HepG2 (cell line): Measurements from ENCODE around the gene RGL1. TPM values are rescaled to one million over a fixed set of nuclear protein-coding genes. Genes with fewer than 3 reads are reported as not detected.

Source experiments
- ATAC-seq: fragments of 200-7000 bp; cut with Tn5 transposase; 3 replicates; pipeline ENCODE4 v1.9.1; 2020; ENCODE audit warnings: mild to moderate bottlenecking, moderate library complexity
- BruUV-seq: library from RNA; stranded (reverse); fragments of 400-500 nt; replicated peaks from 2 replicates; lab custom pipeline; 2021; lab: Mats Ljungman, UMichigan
- CTCF ChIA-PET: fragments of 300-600 bp; formaldehyde crosslinking; extraction: SDS; loops from one replicate; lab custom pipeline; 2021; ENCODE audit warnings: low total read pairs, inconsistent platforms, low intra/inter-chr PET ratio; lab: Yijun Ruan, JAX
- POLR2A ChIA-PET: fragments of 350-600 bp; sonication (Branson Sonifier 250); formaldehyde crosslinking; loops from one replicate; lab custom pipeline; 2020; ENCODE audit warnings: antibody characterized with exemption, inconsistent platforms; lab: Yijun Ruan, JAX
- DNase-seq: peaks from one replicate; pipeline ENCODE4 v3.0.0-alpha.2; 2015; ENCODE audit warnings: low spot score
- FAIRE-seq: peaks from 3 replicates; lab custom pipeline; 2011; peaks lifted over from hg19 to GRCh38; lab: Jason Lieb, UNC
- H2AFZ ChIP-seq: one replicate; pipeline ENCODE4 v1.6.1; 2011; ENCODE audit warnings: low read length, inconsistent platforms
- H3K27ac ChIP-seq: fragments of 300-600 bp; 3 replicates; pipeline ENCODE4 v1.8.0; 2011; ENCODE audit warnings: mixed run types, mild to moderate bottlenecking, mixed read lengths, low read length, inconsistent platforms; ENCODE audit not compliant: insufficient read depth; ENCODE audit errors: extremely low read length
- H3K27me3 ChIP-seq, 2 experiments: fragments of 200-600 bp in 1 of 2; 2 replicates in 1 of 2; 3 replicates in 1 of 2; pipeline versions ENCODE4 v1.6.0 to v1.8.0; 2011; ENCODE audit warnings: low read length in 2 of 2, mild to moderate bottlenecking in 2 of 2, moderate library complexity in 2 of 2, inconsistent platforms in 1 of 2; ENCODE audit not compliant: insufficient read depth in 2 of 2, control insufficient read depth in 1 of 2
- H3K36me3 ChIP-seq, 2 experiments: fragments of 200-600 bp in 1 of 2; replicated peaks in 1 of 2; 2 replicates in 1 of 2; 3 replicates in 1 of 2; pipeline versions ENCODE4 v1.5.1 to v1.8.0; 2011; ENCODE audit warnings: low read length in 2 of 2, inconsistent platforms in 1 of 2; ENCODE audit not compliant: insufficient read depth in 2 of 2, control insufficient read depth in 1 of 2
- H3K4me1 ChIP-seq: 2 replicates; pipeline ENCODE4 v1.5.1; 2012; ENCODE audit warnings: low read length, inconsistent platforms; ENCODE audit not compliant: insufficient read depth
- H3K4me2 ChIP-seq: 2 replicates; pipeline ENCODE4 v1.6.0; 2011; ENCODE audit warnings: low read depth, low read length, inconsistent platforms
- H3K4me3 ChIP-seq, 3 experiments: fragments of 200-600 bp in 1 of 3; sonication (generic), shearing (Covaris generic) in 1 of 3; replicated peaks in 1 of 3; 2 replicates each; pipeline ENCODE4 v1.5.1; 2011 to 2016; ENCODE audit warnings: low read length in 3 of 3, inconsistent platforms in 2 of 3, low read depth in 2 of 3, mild to moderate bottlenecking in 2 of 3, control low read depth in 1 of 3, mixed read lengths in 1 of 3; ENCODE audit not compliant: insufficient read depth in 1 of 3
- H3K79me2 ChIP-seq: one replicate; pipeline ENCODE4 v1.6.1; 2011; ENCODE audit warnings: low read length, inconsistent platforms; ENCODE audit not compliant: insufficient read depth
- H3K9ac ChIP-seq: 2 replicates; pipeline ENCODE4 v1.6.0; 2011; ENCODE audit warnings: mild to moderate bottlenecking, low read depth, low read length, inconsistent platforms; ENCODE audit not compliant: insufficient read depth
- H3K9me3 ChIP-seq: 2 replicates; pipeline ENCODE4 v1.5.1; 2012; ENCODE audit warnings: mild to moderate bottlenecking, low read length
- H4K20me1 ChIP-seq: 2 replicates; pipeline ENCODE4 v1.6.0; 2011; ENCODE audit warnings: inconsistent platforms, mild to moderate bottlenecking, low read length, moderate library complexity; ENCODE audit not compliant: insufficient read depth
- ATAD3A ChIP-seq: sonication (generic); formaldehyde crosslinking; IDR thresholded peaks from 2 replicates; pipeline ENCODE4 v1.4.0; 2020; ENCODE audit warnings: missing genetic modification reagents
- ATM ChIP-seq: fragments of 450-650 bp; IDR thresholded peaks from 2 replicates; pipeline ENCODE4 v1.7.1; 2017; ENCODE audit warnings: mild to moderate bottlenecking, borderline replicate concordance
- CAMTA2 ChIP-seq: sonication (generic); formaldehyde crosslinking; IDR thresholded peaks from 2 replicates; pipeline ENCODE4 v1.4.0; 2020; ENCODE audit warnings: mild to moderate bottlenecking, missing genetic modification reagents, borderline replicate concordance
- FOXJ3 ChIP-seq: sonication (generic); formaldehyde crosslinking; IDR thresholded peaks from 2 replicates; pipeline ENCODE4 v1.4.0; 2020; ENCODE audit warnings: missing genetic modification reagents, mild to moderate bottlenecking, borderline replicate concordance
- GPN1 ChIP-seq: sonication (generic); formaldehyde crosslinking; IDR thresholded peaks from 2 replicates; pipeline ENCODE4 v1.5.1; 2020; ENCODE audit warnings: missing genetic modification reagents, borderline replicate concordance
- KAT2B ChIP-seq: fragments of 150-350 bp; IDR thresholded peaks from 2 replicates; pipeline ENCODE4 v1.6.1; 2014; ENCODE audit warnings: low read depth, low read length, borderline replicate concordance
- POLR2AphosphoS2 ChIP-seq: IDR thresholded peaks from 2 replicates; pipeline ENCODE4 v1.6.1; 2011; ENCODE audit warnings: low read depth, low read length, improper control_type of control experiment
- RBM22 ChIP-seq: fragments of 200-400 bp; formaldehyde crosslinking; optimal IDR thresholded peaks from 2 replicates; pipeline ENCODE3; 2017; ENCODE audit warnings: mild to moderate bottlenecking, low read length, moderate library complexity
- TBP ChIP-seq: sonication (generic); formaldehyde crosslinking; IDR thresholded peaks from 2 replicates; pipeline ENCODE4 v1.5.0; 2020; ENCODE audit warnings: missing genetic modification reagents
- ZBTB42 ChIP-seq: sonication (generic); formaldehyde crosslinking; IDR thresholded peaks from 2 replicates; pipeline ENCODE4 v1.5.0; 2020; ENCODE audit warnings: mild to moderate bottlenecking, missing genetic modification reagents
- ZNF143 ChIP-seq: sonication (generic); formaldehyde crosslinking; IDR thresholded peaks from 2 replicates; pipeline ENCODE4 v1.4.0; 2020; ENCODE audit warnings: missing genetic modification reagents
- ZNF253 ChIP-seq: sonication (generic); formaldehyde crosslinking; IDR thresholded peaks from 2 replicates; pipeline ENCODE4 v1.8.0; 2022; ENCODE audit warnings: mild to moderate bottlenecking, missing genetic modification reagents, borderline replicate concordance
- ZNF432 ChIP-seq: sonication (generic); formaldehyde crosslinking; IDR thresholded peaks from 2 replicates; pipeline ENCODE4 v1.5.0; 2020; ENCODE audit warnings: missing genetic modification reagents, mild to moderate bottlenecking, borderline replicate concordance
- ZNF574 ChIP-seq: sonication (generic); formaldehyde crosslinking; IDR thresholded peaks from 2 replicates; pipeline ENCODE4 v1.4.0; 2020; ENCODE audit warnings: missing genetic modification reagents
- ZSCAN9 ChIP-seq: IDR thresholded peaks from 2 replicates; pipeline ENCODE4 v1.6.1; 2016; ENCODE audit warnings: borderline replicate concordance
- WGBS: methylation state at CpG from one replicate; pipeline ENCODE4 v1.1.6; 2017; ENCODE audit warnings: low lambda C conversion rate; 5-methylcytosine and 5-hydroxymethylcytosine counted together
- in situ Hi-C: cut with HindIII; loops from 2 replicates; pipeline ENCODE4 v1.10.0; 2017; ENCODE audit warnings: low pct_unique_long_range_greater_than_20kb; ENCODE audit not compliant: extremely low pct_ligation_motif_present
- intact Hi-C: fragments of 100-400 bp; cut with micrococcal nuclease; formaldehyde crosslinking; loops from one replicate; pipeline ENCODE4 v1.10.0; 2022; ENCODE audit not compliant: unreplicated experiment
- polyA plus RNA-seq, 8 experiments: library from polyadenylated mRNA; depleted of rRNA in 3 of 8; stranded (reverse) in 7 of 8; unstranded in 1 of 8; fragments of >200 nt; fragmentation: Illumina TruSeq in 4 of 8; extraction: Trizol in 4 of 8; gene quantifications; 2 replicates each; pipeline versions ENCODE4 v1.2.1 to v1.2.3, GENCODE V29; 2011 to 2016; ENCODE audit warnings: low read depth in 4 of 8, missing spikeins in 1 of 8, mixed read lengths in 1 of 8; ENCODE audit not compliant: insufficient read depth in 1 of 8
- total RNA-seq, 5 experiments: library from RNA; depleted of rRNA; stranded (reverse); fragments of >200 nt; fragmentation: Illumina TruSeq; extraction: Trizol; gene quantifications; 2 replicates each; pipeline ENCODE4 v1.2.3, GENCODE V29; 2016; ENCODE audit warnings: low read depth in 1 of 5

The RGL1 gene
- total and polyA plus RNA-seq, 2 of the 13 experiments (the other 11 are each of a cell fraction or from before 2014, with no cell fraction given) = 3.5 to 4.7 TPM

GRCh38 chr1:183783767-183784637, 20.9 kb upstream of the RGL1 start:
- in situ Hi-C loops (no loop called here), intact Hi-C loops (no loop called here)
- no peak overlapping the region for H3K4me3 ChIP-seq
- no peak for DNase-seq
- ChIA-PET POLR2A (no interaction called here), CTCF (no interaction called here)
- no peaks in the 10 kb centered on the region for H3K79me2 ChIP-seq
- no peaks in the 10 kb centered on the region for H4K20me1 ChIP-seq
- no peak overlapping the region for H3K27ac ChIP-seq
- H3K27me3 ChIP-seq = no peaks in the 10 kb centered on the region
- no peak for TF ChIP-seq ZNF574 (CRISPR knock-in tag)
- no peak for TF ChIP-seq ZBTB42 (CRISPR knock-in tag)
- no peak for TF ChIP-seq CAMTA2 (CRISPR knock-in tag)
- TF ChIP-seq RBM22 = no peak
- no peak for TF ChIP-seq ZSCAN9 (CRISPR knock-in tag)
- no peak for TF ChIP-seq GPN1 (CRISPR knock-in tag)
- TF ChIP-seq ATAD3A (CRISPR knock-in tag) = no peak
- no peak for TF ChIP-seq ATM
- TF ChIP-seq KAT2B = no peak
- TF ChIP-seq POLR2AphosphoS2 = no peak
- no peak for TF ChIP-seq TBP (CRISPR knock-in tag)
- TF ChIP-seq FOXJ3 (CRISPR knock-in tag) = no peak
- no peak for TF ChIP-seq ZNF432 (CRISPR knock-in tag)
- no peak for TF ChIP-seq ZNF253 (CRISPR knock-in tag)
- TF ChIP-seq ZNF143 (CRISPR knock-in tag) = no peak
- no peaks in the 10 kb centered on the region for H3K9me3 ChIP-seq
- no peak overlapping the region for H3K4me2 ChIP-seq
- peaks cover 24% of the 10 kb centered on the region for H3K4me1 ChIP-seq
- H3K36me3 ChIP-seq = no peaks in the 10 kb centered on the region
- no peak for ATAC-seq
- WGBS = 87% methylated on average over 6 of the region's 6 CpGs
- no peak overlapping the region for H2AFZ ChIP-seq
- no peak overlapping the region for H3K9ac ChIP-seq
- FAIRE-seq = no peak
- no TSS peak for BruUV-seq
